ENCODE measurements around the gene HRG. TPM values are rescaled to one million over a fixed set of nuclear protein-coding genes. Genes with fewer than 3 reads are reported as not detected.
A peak's percentile ranks its signal among the peaks of the same experiment; 100 is the strongest.

Gene HRG
- total RNA-seq, 1 experiment from 2014 or later, result not detected

DNA sequence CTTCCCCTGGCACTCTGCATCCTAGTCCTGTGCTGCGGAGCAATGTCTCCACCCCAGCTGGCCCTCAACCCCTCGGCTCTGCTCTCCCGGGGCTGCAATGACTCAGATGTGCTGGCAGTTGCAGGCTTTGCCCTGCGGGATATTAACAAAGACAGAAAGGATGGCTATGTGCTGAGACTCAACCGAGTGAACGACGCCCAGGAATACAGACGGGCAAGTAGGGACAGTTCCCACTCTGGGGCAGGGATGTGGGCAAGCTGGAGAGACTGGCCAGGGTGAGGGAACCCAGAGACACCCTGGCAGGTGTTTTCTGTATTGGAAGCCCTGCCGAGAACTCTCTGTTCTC lies 25.4 kb upstream of the HRG start:
- Histone ChIP-seq H3T11ph (ENCODE audit: low read length) (no peak overlapping the region), H3K4ac (ENCODE audit: low read depth, low read length) (no peak overlapping the region), H2BK120ac (ENCODE audit: low read depth, low read length, poor library complexity, severe bottlenecking) (no peak overlapping the region), H2BK20ac (ENCODE audit: low read depth, low read length, poor library complexity, severe bottlenecking) (no peak overlapping the region), H3K27ac (ENCODE audit: insufficient read length, low read depth, low read length) (no peak overlapping the region), H4K20me1 (ENCODE audit: control insufficient read depth, insufficient read depth, insufficient read length) (no peaks in the 10 kb centered on the region), H4K8ac (replicated peaks; ENCODE audit: insufficient read length, low read depth, low read length) (no peak overlapping the region), H3K79me2 (ENCODE audit: insufficient read depth, low read length) (no peaks in the 10 kb centered on the region), H3K23ac (ENCODE audit: insufficient read length, low read depth, low read length) (no peak overlapping the region), H2AFZ (ENCODE audit: low read length) (no peak overlapping the region), H3K79me1 (ENCODE audit: insufficient read depth, low read depth, low read length, poor library complexity, severe bottlenecking) (no peaks in the 10 kb centered on the region), H3K56ac (ENCODE audit: insufficient read length, low read depth, low read length) (no peak overlapping the region), H2BK5ac (ENCODE audit: insufficient read length, low read length) (no peak overlapping the region), H3K23me2 (ENCODE audit: insufficient read length, low read depth, low read length, poor library complexity, severe bottlenecking) (no peaks in the 10 kb centered on the region), H3K9ac (ENCODE audit: extremely low read depth, insufficient read length, low read length) (no peak overlapping the region), H4K91ac (ENCODE audit: insufficient read length, low read depth, low read length) (no peak overlapping the region), H3K27me3 (ENCODE audit: insufficient read depth, low read length) (no peaks in the 10 kb centered on the region), H2AK5ac (ENCODE audit: insufficient read length, low read length) (no peak overlapping the region), H3K4me1 (ENCODE audit: insufficient read depth, low read length) (peaks cover 7% of the 10 kb centered on the region; the same call in 1 of the 2 replicates), H2BK15ac (ENCODE audit: low read depth, low read length) (no peak overlapping the region), H3K4me2 (ENCODE audit: insufficient read depth, insufficient read length, low read length) (no peak overlapping the region), H4K5ac (ENCODE audit: insufficient read length, low read depth, low read length) (no peak overlapping the region), H3K9me3 (ENCODE audit: control insufficient read depth, low read depth, low read length) (no peaks in the 10 kb centered on the region), H3K18ac (ENCODE audit: insufficient read length, low read depth, low read length) (no peak overlapping the region), H3K14ac (ENCODE audit: insufficient read depth, low read length) (no peak overlapping the region), H2BK12ac (ENCODE audit: insufficient read length, low read depth, low read length) (no peak overlapping the region)
- TF ChIP-seq, protein P1, sequence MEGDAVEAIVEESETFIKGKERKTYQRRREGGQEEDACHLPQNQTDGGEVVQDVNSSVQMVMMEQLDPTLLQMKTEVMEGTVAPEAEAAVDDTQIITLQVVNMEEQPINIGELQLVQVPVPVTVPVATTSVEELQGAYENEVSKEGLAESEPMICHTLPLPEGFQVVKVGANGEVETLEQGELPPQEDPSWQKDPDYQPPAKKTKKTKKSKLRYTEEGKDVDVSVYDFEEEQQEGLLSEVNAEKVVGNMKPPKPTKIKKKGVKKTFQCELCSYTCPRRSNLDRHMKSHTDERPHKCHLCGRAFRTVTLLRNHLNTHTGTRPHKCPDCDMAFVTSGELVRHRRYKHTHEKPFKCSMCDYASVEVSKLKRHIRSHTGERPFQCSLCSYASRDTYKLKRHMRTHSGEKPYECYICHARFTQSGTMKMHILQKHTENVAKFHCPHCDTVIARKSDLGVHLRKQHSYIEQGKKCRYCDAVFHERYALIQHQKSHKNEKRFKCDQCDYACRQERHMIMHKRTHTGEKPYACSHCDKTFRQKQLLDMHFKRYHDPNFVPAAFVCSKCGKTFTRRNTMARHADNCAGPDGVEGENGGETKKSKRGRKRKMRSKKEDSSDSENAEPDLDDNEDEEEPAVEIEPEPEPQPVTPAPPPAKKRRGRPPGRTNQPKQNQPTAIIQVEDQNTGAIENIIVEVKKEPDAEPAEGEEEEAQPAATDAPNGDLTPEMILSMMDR (conservative IDR thresholded peaks at IDR 0.05), result no peak
- Mint-ChIP-seq H3K4me1 (peaks cover 20 to 26% of the 10 kb centered on the region in 2 experiments), H3K27me3 (ENCODE audit: low read depth) (peaks cover 2% of the 10 kb centered on the region; the same call in 1 of the 2 replicates), H3K36me3 (ENCODE audit: insufficient read depth in 1 of 3, low read depth in 3 of 3) (no peaks in the 10 kb centered on the region), H3K27ac (peak overlapping the region in 1 of 3 experiments; percentile 76; a peak in 3 of 7 replicates), H3K4me3 (no peak overlapping the region; a peak in 1 of 5 replicates), H3K9me3 (no peaks in the 10 kb centered on the region)
- no CpG with 5 or more reads among the region's 9 CpGs for WGBS (ENCODE audit: extremely low coverage, insufficient read length, low lambda C conversion rate)
- DNase-seq, result peak; percentile 62

Measured in H9 (cell line).